ENCODE measurements around the gene SLCO6A1.

The SLCO6A1 gene

DNA sequence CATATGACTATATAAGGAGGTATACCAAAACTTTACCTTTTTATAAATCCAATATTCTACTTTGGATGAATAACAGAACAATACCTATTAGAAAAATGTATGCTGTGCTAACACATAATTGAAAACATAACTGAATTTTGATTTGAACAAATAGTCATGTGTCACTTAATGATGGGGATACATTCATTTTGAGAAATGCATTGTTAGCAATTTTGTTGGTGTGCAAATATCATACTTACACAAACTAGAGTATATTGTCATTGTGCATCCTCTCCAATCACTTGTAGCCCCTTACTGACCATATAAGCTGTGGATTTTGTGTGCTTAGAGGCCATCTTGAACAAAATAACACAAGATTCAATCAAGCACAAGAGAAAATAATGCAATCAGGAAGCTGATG lies 130.4 kb downstream of the SLCO6A1 start:
- CTCF ChIA-PET = no interaction called here
- TF ChIP-seq, protein P1, sequence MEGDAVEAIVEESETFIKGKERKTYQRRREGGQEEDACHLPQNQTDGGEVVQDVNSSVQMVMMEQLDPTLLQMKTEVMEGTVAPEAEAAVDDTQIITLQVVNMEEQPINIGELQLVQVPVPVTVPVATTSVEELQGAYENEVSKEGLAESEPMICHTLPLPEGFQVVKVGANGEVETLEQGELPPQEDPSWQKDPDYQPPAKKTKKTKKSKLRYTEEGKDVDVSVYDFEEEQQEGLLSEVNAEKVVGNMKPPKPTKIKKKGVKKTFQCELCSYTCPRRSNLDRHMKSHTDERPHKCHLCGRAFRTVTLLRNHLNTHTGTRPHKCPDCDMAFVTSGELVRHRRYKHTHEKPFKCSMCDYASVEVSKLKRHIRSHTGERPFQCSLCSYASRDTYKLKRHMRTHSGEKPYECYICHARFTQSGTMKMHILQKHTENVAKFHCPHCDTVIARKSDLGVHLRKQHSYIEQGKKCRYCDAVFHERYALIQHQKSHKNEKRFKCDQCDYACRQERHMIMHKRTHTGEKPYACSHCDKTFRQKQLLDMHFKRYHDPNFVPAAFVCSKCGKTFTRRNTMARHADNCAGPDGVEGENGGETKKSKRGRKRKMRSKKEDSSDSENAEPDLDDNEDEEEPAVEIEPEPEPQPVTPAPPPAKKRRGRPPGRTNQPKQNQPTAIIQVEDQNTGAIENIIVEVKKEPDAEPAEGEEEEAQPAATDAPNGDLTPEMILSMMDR (IDR thresholded peaks at IDR 0.05; ENCODE audit: control extremely low read depth, extremely low read depth, low read depth, missing control alignments) = no peak
- no peak for DNase-seq (ENCODE audit: extremely low spot score)
- POLR2A ChIA-PET = no interaction called here

DNA sequence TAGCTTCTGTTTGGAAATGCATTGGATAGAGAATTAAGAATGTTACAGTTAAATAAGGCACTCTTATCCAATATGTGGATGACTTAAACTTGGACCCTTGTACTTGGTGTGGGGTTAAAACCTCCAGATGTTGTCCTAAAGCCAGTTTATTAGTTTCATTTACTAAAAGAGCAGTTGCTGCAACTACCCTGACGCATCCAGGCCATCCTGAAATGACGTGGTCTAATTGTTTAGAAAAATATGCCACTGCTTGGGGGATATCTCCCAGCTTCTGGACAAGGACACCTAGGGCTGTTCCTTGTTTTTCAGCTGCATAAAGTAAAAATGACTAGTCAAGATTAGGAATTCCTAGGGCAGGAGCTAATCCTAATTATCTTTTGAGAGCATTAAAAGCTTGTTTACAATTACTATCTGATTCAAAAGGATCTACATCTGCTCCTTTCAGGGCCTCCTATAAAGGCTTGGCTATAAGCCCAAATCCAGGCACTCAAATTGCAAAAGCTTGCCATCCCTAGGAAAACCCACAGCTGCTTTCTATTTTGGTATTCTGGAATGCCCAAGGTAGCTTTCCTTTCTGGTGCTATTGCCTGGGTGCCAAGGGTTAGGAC lies 157.0 kb downstream of the SLCO6A1 start:
- DNase-seq (ENCODE audit: extremely low spot score) = no peak
- POLR2A ChIA-PET = no interaction called here
- CTCF ChIA-PET = interaction anchor here (1.2 kb wide), 1 partner anchor 28 kb away, joined by 3 read pairs; no protein-coding TSS in a partner anchor
- TF ChIP-seq, protein P1 (IDR thresholded peaks at IDR 0.05; ENCODE audit: control extremely low read depth, extremely low read depth, low read depth, missing control alignments) = no peak

DNA sequence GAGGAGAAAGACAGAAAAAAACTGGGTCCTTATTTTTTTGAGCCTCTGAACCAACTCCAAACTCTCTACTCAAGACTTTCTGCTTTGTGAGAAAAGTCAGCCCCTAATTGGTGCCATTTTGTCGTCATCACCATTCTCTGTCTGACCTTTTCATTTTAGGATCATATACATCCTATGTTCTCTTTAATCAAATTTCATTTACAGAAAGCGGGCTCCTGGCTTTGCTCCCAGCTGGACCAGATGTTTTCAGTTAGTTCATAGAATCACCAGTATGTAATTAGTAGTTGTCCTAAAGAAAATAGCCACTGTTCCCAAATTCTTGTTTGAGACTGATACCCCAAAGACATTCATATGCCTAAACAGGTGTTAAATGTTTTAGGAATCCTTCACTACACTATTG lies 174.1 kb downstream of the SLCO6A1 start:
- POLR2A ChIA-PET = no interaction called here
- CTCF ChIA-PET = no interaction called here
- no peak for DNase-seq (ENCODE audit: extremely low spot score)
- TF ChIP-seq, protein P1 (IDR thresholded peaks at IDR 0.05; ENCODE audit: control extremely low read depth, extremely low read depth, low read depth, missing control alignments) = no peak
